Measurements from ENCODE around the gene ZNF865. TPM values are rescaled to one million over a fixed set of nuclear protein-coding genes. Genes with fewer than 3 reads are reported as not detected.

ZNF865 gene
- total RNA-seq, 2 donors from 2014 or later = 6.5 to 14.8 TPM

DNA sequence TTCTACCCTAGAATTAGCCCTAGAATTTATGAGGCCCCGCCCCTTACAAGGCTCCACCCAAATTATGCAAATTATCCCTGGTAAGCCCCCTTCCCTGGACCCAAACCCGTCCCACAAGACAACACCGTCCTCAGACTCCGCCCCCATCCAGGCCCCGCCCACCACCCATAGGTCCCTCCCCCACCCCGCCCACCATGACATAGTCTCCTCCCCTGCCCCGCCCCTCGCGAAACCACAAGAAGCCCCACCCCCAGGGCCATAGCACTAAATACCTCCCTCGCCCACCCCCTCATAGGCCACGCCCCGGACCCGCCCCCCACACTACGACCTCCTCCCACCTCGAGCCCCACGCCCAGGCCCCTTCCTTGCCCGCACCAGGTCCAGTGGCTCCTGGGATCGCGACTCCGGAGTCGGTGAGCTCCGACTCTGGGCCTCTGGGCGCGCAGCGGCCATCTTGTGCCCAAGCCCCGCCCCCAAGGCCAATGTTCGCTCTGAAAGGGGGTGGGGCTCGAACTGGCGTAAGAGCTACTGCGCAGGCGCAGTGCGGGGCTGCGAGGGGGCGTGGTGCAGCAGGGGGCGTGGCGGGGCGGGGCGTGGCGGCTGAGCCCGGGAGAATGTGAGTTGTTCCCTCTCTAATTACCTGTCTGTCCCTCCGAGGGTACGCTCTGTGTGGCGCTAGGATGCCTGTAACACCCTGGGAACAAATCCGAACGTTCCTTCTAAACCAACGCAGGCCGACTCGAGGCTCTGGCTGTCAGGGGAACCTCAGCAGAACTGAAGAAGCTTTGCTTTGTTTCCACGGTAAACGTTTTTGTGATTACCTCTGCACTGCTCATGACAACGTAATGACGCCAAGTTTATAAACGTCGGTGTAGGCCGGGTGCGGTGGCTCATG lies 18.9 kb downstream of the ZNF865 start, which contains the start of gene ZNF784:
Gene ZNF784 (minus strand): TSS at position 458 of the 895 bp plus-strand sequence. CDS start 5 bp downstream, at position 453.
- 0 to 1% methylated on average over 30 to 48 of the region's 56 CpGs for WGBS, 2 donors
- Histone ChIP-seq H3K4me1 (peaks cover 13% of the 10 kb centered on the region), H3K36me3 (replicated peaks in 1 of 2; ENCODE audit: insufficient read depth in 1 of 2, low read depth in 2 of 2) (peaks cover 0 to 1% of the 10 kb centered on the region in 2 donors), H3K27me3 (no peaks in the 10 kb centered on the region), H3K27ac (peak within 1 kb of the TSS; percentile 94 to 98 (median 96)), H3K9me3 (no peaks in the 10 kb centered on the region), H3K4me3 (peak within 1 kb of the TSS in 1 of 2 donors; percentile 19)
- TF ChIP-seq, protein P1, sequence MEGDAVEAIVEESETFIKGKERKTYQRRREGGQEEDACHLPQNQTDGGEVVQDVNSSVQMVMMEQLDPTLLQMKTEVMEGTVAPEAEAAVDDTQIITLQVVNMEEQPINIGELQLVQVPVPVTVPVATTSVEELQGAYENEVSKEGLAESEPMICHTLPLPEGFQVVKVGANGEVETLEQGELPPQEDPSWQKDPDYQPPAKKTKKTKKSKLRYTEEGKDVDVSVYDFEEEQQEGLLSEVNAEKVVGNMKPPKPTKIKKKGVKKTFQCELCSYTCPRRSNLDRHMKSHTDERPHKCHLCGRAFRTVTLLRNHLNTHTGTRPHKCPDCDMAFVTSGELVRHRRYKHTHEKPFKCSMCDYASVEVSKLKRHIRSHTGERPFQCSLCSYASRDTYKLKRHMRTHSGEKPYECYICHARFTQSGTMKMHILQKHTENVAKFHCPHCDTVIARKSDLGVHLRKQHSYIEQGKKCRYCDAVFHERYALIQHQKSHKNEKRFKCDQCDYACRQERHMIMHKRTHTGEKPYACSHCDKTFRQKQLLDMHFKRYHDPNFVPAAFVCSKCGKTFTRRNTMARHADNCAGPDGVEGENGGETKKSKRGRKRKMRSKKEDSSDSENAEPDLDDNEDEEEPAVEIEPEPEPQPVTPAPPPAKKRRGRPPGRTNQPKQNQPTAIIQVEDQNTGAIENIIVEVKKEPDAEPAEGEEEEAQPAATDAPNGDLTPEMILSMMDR (IDR thresholded peaks at IDR 0.05) = no peak
- peak in 2 of 3 donors; percentile 62 to 68 for TF ChIP-seq POLR2A (IDR thresholded peaks at IDR 0.05)
- DNase-seq (peak; percentile 93 to 96 (median 94)), ATAC-seq (peak; percentile 93)
- intact Hi-C loops (cut with DNase I) = no loop called here

DNA sequence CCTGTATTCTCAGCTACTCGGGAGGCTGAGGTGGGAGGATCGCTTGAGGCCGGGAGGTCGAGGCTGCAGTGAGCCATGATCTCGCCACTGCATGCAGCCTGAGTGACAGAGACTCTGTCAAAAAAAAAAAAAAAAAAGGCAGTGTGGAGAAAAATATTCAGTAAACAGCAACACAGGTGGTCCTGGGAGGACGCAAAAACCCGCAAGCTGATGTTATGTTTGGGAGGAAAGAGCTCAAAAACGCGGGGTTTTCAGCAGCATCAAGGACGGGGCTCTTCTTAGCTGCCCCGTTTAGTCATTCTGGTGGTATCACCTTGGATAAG lies 19.5 kb downstream of the ZNF865 start:
- H3K4me3 ChIP-seq = no peak overlapping the region
- peaks cover 13% of the 10 kb centered on the region for H3K4me1 ChIP-seq
- DNase-seq (no peak), ATAC-seq (no peak)
- no peaks in the 10 kb centered on the region for H3K27me3 ChIP-seq
- TF ChIP-seq, protein P1 (IDR thresholded peaks at IDR 0.05) = no peak
- TF ChIP-seq POLR2A (IDR thresholded peaks at IDR 0.05) = no peak
- peaks cover 0 to 1% of the 10 kb centered on the region in 2 donors for H3K36me3 ChIP-seq (replicated peaks in 1 of 2; ENCODE audit: insufficient read depth in 1 of 2, low read depth in 2 of 2)
- 32 to 34% methylated on average over 11 of the region's 11 CpGs for WGBS, 2 donors
- intact Hi-C loops (cut with DNase I) = no loop called here
- H3K27ac ChIP-seq = peak overlapping the region in 3 of 4 donors; percentile 94 to 98 (median 95)
- H3K9me3 ChIP-seq = no peaks in the 10 kb centered on the region

DNA sequence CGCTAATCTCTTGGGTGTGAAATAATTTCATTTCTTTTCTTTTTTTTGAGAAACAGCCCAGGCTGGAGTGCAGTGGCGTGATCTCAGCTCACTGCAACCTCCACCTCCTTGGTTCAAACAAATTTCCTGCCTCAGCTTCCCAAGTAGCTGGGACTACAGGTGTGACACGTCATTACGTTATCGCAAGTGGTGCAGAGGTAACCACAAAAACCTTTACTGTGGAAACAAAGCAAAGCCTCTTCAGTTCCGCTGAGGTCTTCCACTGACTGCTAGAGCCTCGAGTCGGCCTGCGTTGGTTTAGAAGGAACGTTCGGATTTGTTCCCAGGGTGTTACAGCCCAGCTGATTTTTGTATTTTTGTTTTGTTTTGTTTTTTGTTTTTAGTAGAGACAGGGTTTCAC lies 20.9 kb downstream of the ZNF865 start:
- no peak for ATAC-seq
- H3K4me3 ChIP-seq = no peak overlapping the region
- no peaks in the 10 kb centered on the region for H3K9me3 ChIP-seq
- no peaks in the 10 kb centered on the region for H3K36me3 ChIP-seq (replicated peaks in 1 of 2; ENCODE audit: insufficient read depth in 1 of 2, low read depth in 2 of 2)
- no peak for DNase-seq
- H3K27me3 ChIP-seq = no peaks in the 10 kb centered on the region
- peaks cover 13% of the 10 kb centered on the region for H3K4me1 ChIP-seq
- WGBS, 2 donors = 72 to 80% methylated on average over 11 of the region's 11 CpGs
- H3K27ac ChIP-seq = no peak overlapping the region
- intact Hi-C loops (cut with DNase I) = no loop called here
- no peak for TF ChIP-seq POLR2A (IDR thresholded peaks at IDR 0.05)
- TF ChIP-seq, protein P1 (IDR thresholded peaks at IDR 0.05) = no peak

DNA sequence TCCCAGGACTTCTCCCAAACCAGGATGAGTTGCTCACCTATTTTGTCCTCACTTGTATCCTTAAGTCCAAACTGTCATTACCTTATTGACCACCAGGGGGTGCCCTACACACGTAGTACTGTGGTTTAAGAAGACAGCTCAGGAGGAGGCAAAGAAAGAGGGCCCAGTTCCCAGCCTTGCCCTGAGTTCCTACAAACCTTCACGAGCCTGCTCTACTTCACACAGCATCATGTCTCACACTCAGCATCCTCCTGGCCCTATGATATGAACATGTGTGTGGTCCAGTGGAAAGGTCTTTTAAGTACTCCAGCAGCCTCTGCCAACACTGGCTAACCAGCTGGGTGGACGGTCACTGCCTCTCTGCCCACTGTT lies 27.0 kb downstream of the ZNF865 start:
- no peaks in the 10 kb centered on the region for H3K27me3 ChIP-seq
- intact Hi-C loops (cut with DNase I) = loop anchor here (5.0 kb wide), 1 partner anchor 115 kb away; no protein-coding TSS in a partner anchor
- 21 to 29% methylated on average over 3 of the region's 3 CpGs for WGBS, 2 donors
- peak; percentile 72 for ATAC-seq
- H3K36me3 ChIP-seq (replicated peaks in 1 of 2; ENCODE audit: insufficient read depth in 1 of 2, low read depth in 2 of 2) = no peaks in the 10 kb centered on the region
- no peaks in the 10 kb centered on the region for H3K9me3 ChIP-seq
- peak; percentile 94 to 97 (median 96) for DNase-seq
- peak overlapping the region in 3 of 4 donors; percentile 7 to 47 (median 44) for H3K27ac ChIP-seq
- no peak overlapping the region for H3K4me3 ChIP-seq
- H3K4me1 ChIP-seq = peaks cover 37% of the 10 kb centered on the region
- TF ChIP-seq, protein P1 (IDR thresholded peaks at IDR 0.05) = peak; percentile 65 to 91 (median 88)
- no peak for TF ChIP-seq POLR2A (IDR thresholded peaks at IDR 0.05)

Data from body of pancreas (tissue), 4 donors.